Measurements from ENCODE around the gene AGBL3.
"Not testable (repeated sequence)": the region's sequence is repeated elsewhere in the genome, so short reads cannot be mapped to it uniquely, and the experiment has no call there.

The AGBL3 gene

DNA sequence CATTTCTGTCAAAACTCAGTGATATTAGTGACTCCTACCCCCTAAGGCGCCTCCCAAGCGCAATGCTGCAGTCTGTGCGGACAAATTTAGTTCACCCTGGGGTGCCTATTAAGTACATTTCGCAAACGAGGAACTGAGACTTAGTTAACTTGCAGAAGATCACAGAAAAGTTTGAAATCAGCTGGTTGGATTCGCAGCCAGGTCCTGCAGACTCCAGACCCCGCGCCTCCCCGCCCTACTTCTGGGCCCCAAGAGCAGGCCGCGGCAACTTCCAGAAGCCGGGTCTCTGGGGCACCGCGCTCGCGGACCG, 183.6 kb downstream of the AGBL3 start:
- Histone ChIP-seq H3K9ac (ENCODE audit: low read depth, low read length) (peak overlapping the region; percentile 99), H3K4me3 (ENCODE audit: low read length) (peak overlapping the region; percentile 99), H3K9me3 (ENCODE audit: insufficient read depth, low read depth, low read length) (no peaks in the 10 kb centered on the region), H3K27ac (ENCODE audit: low read depth, low read length) (peak overlapping the region; percentile 100), H3K4me1 (ENCODE audit: insufficient read depth, low read length) (peaks cover 6% of the 10 kb centered on the region), H3K27me3 (ENCODE audit: insufficient read depth, low read length) (no peaks in the 10 kb centered on the region), H3K36me3 (ENCODE audit: insufficient read depth, low read length) (peaks cover 39% of the 10 kb centered on the region)
- WGBS = 2% methylated on average over 17 of the region's 17 CpGs

DNA sequence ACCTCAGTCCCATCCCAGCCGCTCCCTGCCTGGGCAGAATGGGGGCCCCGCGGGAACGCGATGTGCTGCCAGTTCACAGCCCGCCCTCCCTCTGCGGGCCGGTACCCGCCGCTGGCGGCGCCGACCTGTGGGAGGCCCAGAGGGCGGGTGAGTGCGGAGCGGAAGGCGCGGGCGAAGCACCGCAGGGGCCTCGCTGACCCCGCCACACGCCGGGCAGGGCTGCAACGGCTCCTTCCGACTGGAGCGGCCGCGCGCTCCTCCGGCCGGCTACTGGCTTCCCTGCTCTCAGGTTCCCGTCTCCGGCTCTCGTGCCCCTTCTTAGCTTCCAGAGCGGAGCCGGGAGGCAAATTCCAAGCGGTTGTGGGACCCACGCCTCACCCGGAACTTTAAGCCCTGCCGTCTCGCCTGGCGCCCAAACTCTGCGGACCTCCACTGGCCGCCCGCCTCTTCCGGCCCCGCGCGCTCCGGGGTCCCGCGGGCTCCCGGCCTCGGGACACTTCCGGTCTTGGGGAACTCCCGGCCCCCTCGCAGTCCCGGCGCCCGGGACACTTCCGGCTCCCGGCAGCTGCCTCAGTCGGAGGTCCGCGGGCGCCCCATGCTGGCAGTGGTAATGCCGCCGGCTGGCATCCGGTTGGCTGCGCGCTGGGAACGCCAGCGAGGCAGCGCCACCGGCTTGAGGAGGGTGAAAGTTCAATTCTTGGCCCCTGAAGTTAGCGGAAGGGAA, 184.1 kb downstream of the AGBL3 start, which contains the start of gene CYREN:
CYREN (minus strand) TSS at position 434 of the 724 bp plus-strand sequence. CDS start 1,785 bp downstream, outside the sequence.
- WGBS = under 1% methylated on average over 77 of the region's 77 CpGs
- peak within 1 kb of the TSS; percentile 100 for H3K27ac ChIP-seq (ENCODE audit: low read depth, low read length)

DNA sequence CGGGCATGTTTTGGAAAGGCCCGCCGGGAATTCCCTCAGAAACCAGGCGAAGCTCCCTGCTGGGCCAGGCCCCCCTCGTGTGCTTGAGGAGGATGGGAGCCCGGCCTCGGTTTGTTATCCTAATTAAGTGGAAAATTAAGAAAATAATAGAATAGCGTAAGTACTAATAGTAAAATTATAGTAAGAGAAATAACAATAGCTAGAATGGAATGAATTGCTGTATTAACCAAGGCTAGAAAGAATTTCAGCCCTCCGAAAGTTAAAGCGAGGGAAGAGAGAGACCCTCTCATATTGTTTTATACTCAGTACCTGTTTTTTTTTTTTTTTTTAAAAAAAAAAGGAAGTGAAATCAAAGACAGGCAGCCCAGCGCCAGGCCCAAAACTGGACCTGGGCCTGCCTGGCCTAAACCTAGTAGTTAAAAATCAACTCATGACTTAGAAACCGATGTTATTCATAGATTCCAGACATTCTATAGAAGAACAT, 184.7 kb downstream of the AGBL3 start:
- WGBS = 19% methylated on average over 9 of the region's 12 CpGs
- Histone ChIP-seq H3K27ac (ENCODE audit: low read depth, low read length) (peak overlapping the region; percentile 100), H3K4me3 (ENCODE audit: low read length) (peak overlapping the region; percentile 99), H3K9ac (ENCODE audit: low read depth, low read length) (peak overlapping the region; percentile 99), H3K36me3 (ENCODE audit: insufficient read depth, low read length) (peaks cover 27% of the 10 kb centered on the region)
- H3K4me1 ChIP-seq (ENCODE audit: insufficient read depth, low read length); H3K9me3 ChIP-seq (ENCODE audit: insufficient read depth, low read depth, low read length); H3K27me3 ChIP-seq (ENCODE audit: insufficient read depth, low read length): not testable (repeated sequence)

More for the DNA sequence above, 184.1 kb downstream of the AGBL3 start, which contains the start of gene CYREN:
- peaks cover 33% of the 10 kb centered on the region for H3K36me3 ChIP-seq (ENCODE audit: insufficient read depth, low read length)
- peak within 1 kb of the TSS; percentile 99 for H3K4me3 ChIP-seq (ENCODE audit: low read length)
- no peaks in the 10 kb centered on the region for H3K9me3 ChIP-seq (ENCODE audit: insufficient read depth, low read depth, low read length)
- peaks cover 6% of the 10 kb centered on the region for H3K4me1 ChIP-seq (ENCODE audit: insufficient read depth, low read length)
- peak within 1 kb of the TSS; percentile 99 for H3K9ac ChIP-seq (ENCODE audit: low read depth, low read length)
- H3K27me3 ChIP-seq (ENCODE audit: insufficient read depth, low read length) = no peaks in the 10 kb centered on the region

DNA sequence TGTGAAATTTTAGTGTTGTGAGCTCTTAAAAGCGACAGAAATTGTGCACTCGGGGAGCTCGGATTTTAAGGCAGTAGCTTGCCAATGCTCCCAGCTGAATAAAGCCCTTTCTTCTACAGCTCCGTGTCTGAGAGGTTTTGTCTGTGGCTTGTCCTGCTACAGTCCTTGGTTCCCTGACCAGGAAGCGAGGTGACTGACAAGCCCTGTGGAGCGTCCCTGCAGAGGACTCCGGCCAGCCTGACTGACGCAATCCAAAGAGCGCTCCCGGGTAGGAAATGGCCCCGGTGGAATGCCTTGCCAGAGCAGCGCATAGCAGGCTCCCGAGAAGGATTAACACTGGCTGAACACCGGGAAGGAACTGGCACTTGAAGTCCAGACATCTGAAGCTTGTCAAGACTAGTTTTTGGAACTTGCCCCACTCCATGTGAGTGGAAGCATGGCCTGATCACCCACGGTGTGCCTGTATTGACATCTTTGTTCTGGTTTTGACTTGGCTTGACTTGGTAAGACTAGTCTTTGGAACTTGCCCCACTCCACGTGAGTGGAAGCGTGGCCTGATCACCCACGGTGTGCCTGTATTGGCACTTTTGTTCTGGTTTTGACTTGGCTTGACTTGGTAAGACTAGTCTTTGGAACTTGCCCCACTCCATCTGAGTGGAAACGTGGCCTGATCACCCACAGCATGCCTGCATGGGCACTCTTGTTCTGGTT, 185.4 kb downstream of the AGBL3 start:
- H3K9me3 ChIP-seq (ENCODE audit: insufficient read depth, low read depth, low read length); H3K4me1 ChIP-seq (ENCODE audit: insufficient read depth, low read length); H3K27me3 ChIP-seq (ENCODE audit: insufficient read depth, low read length); H3K4me3 ChIP-seq (ENCODE audit: low read length): not testable (repeated sequence)
- Histone ChIP-seq H3K27ac (ENCODE audit: low read depth, low read length) (peak overlapping the region; percentile 65; the same call in 1 of the 2 replicates), H3K36me3 (ENCODE audit: insufficient read depth, low read length) (peaks cover 20% of the 10 kb centered on the region), H3K9ac (ENCODE audit: low read depth, low read length) (0 out of 2 replicates have a peak overlapping the region, but pooled peaks have one; percentile 5)
- 85% methylated on average over 19 of the region's 19 CpGs for WGBS

DNA sequence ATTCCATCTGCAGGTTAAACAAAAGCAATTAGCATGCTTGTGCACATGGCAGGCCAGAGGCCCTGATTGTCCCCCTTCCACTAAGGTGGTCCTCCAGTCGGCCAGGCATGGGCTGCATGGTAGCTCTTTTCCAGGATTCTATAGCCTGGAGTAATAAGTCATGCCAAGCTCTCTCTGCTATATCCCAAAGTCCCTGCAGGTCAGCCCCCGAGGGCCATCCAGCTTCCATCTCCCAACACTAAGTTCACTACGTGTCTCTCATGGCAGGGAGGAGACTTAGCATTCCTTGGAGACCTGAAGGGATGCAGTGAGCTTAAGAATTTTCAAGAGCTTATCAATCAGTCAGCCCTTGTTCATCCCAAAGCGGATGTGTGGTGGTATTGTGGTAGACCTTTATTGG, 187.6 kb downstream of the AGBL3 start:
- peaks cover 20% of the 10 kb centered on the region for H3K4me1 ChIP-seq (ENCODE audit: insufficient read depth, low read length)
- H3K4me3 ChIP-seq (ENCODE audit: low read length); H3K27me3 ChIP-seq (ENCODE audit: insufficient read depth, low read length); H3K36me3 ChIP-seq (ENCODE audit: insufficient read depth, low read length); H3K9me3 ChIP-seq (ENCODE audit: insufficient read depth, low read depth, low read length); H3K27ac ChIP-seq (ENCODE audit: low read depth, low read length); H3K9ac ChIP-seq (ENCODE audit: low read depth, low read length): not testable (repeated sequence)
- WGBS = 82% methylated on average over 4 of the region's 4 CpGs

DNA sequence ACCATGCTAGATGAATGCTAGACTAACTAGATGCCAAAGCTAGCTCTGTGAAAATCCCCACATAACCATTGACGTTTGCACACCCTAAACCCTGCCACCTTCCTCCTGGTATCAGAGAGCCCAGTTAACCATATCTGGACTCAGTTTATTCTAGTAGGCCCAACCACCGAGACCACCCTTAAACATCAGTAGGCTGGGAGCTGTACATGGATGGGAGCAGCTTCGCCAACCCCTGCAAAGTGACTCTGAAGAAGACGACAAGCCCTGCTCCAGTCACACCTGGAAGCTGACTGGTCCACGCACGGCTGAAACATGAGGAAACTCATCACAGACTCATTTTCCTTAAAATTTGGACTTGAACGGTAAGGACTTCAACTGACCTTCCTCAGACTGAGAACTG, 188.6 kb downstream of the AGBL3 start:
- H3K27me3 ChIP-seq (ENCODE audit: insufficient read depth, low read length) = no peaks in the 10 kb centered on the region
- peaks cover under 1% of the 10 kb centered on the region for H3K9me3 ChIP-seq (ENCODE audit: insufficient read depth, low read depth, low read length)
- H3K4me1 ChIP-seq (ENCODE audit: insufficient read depth, low read length) = peaks cover 14% of the 10 kb centered on the region
- WGBS = 91% methylated on average over 7 of the region's 7 CpGs
- no peaks in the 10 kb centered on the region for H3K36me3 ChIP-seq (ENCODE audit: insufficient read depth, low read length)
- no peak overlapping the region for H3K9ac ChIP-seq (ENCODE audit: low read depth, low read length)
- H3K4me3 ChIP-seq (ENCODE audit: low read length) = no peak overlapping the region
- no peak overlapping the region for H3K27ac ChIP-seq (ENCODE audit: low read depth, low read length)

DNA sequence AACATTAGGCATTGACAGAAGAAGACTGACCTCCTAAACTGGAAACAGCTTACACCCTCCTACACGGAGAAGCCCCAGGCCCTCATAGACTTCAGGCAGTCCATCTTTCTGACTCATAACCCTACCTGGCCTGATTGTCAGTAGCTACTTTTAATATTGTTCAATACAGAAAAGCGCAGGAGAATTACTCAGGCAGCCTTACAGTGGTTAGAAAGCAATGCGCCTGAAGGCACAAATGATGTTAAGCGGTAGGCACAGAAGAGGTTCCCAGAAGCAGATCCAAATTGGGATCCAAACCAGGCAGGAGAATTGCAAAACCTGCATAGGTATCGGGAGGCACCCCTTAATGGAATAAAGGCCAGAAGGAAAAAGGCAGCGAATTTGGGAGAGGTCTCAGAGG, 189.6 kb downstream of the AGBL3 start:
- WGBS = 93% methylated on average over 6 of the region's 6 CpGs
- no peak overlapping the region for H3K27ac ChIP-seq (ENCODE audit: low read depth, low read length)

DNA sequence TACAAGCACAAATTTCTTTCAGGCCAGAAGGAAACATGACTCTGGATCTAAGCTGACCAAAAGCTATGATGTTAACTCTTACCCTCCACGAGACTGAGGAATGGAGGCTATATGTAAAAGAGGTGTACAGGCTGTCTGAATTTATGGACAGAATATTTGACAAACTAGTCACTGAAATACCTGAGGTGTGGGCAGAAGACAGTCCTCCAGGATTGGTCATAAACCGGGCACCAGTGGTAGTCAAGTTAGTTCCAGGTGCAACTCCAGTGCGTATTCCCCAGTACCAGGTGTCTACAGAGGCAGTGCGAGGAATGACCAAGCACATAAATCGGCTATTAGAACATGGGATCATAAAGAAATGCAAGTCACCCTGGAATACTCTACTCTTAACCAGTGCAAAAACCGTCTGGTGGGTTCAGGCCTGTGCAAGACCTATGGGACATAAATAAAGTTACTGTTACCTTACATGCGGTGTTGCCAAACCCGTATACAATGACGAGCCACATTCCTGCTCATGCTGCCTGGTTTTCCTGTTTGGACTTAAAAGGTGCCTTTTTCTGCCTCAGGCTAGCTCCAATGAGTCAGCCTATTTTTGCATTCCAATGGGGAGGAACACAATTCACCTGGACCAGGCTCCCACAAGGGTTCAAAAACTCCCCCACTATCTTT, 190.9 kb downstream of the AGBL3 start:
- Histone ChIP-seq H3K27ac (ENCODE audit: low read depth, low read length) (peak overlapping the region; percentile 38), H3K9ac (ENCODE audit: low read depth, low read length) (peak overlapping the region; percentile 18; the same call in 1 of the 2 replicates), H3K27me3 (ENCODE audit: insufficient read depth, low read length) (no peaks in the 10 kb centered on the region), H3K4me3 (ENCODE audit: low read length) (no peak overlapping the region), H3K4me1 (ENCODE audit: insufficient read depth, low read length) (peaks cover 14% of the 10 kb centered on the region), H3K9me3 (ENCODE audit: insufficient read depth, low read depth, low read length) (peaks cover 21% of the 10 kb centered on the region), H3K36me3 (ENCODE audit: insufficient read depth, low read length) (no peaks in the 10 kb centered on the region; the same call in 1 of the 2 replicates)
- WGBS = 89% methylated on average over 9 of the region's 9 CpGs

More for the DNA sequence above, 189.6 kb downstream of the AGBL3 start:
- no peak overlapping the region for H3K9ac ChIP-seq (ENCODE audit: low read depth, low read length)
- peaks cover 14% of the 10 kb centered on the region for H3K4me1 ChIP-seq (ENCODE audit: insufficient read depth, low read length)
- no peaks in the 10 kb centered on the region for H3K27me3 ChIP-seq (ENCODE audit: insufficient read depth, low read length)
- H3K36me3 ChIP-seq (ENCODE audit: insufficient read depth, low read length) = no peaks in the 10 kb centered on the region
- peaks cover 10% of the 10 kb centered on the region for H3K9me3 ChIP-seq (ENCODE audit: insufficient read depth, low read depth, low read length)
- H3K4me3 ChIP-seq (ENCODE audit: low read length) = no peak overlapping the region

DNA sequence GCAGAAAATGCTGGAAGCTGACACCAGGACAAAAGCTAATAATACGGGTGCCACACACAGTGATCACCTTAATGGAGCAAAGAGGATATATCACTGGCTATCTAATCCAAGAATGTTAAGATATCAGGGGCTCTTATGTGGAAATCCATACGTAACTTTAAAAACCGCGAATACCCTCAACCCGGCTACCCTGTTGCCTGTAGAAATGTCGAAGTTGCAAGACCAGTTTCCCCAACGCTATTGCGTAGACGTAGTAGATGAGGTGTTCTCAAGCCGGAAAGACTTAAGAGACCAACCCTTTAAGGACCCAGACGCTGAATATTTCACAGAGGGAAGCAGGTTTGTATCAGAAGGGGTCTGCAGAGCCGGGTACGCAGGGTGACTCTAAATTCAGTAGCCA, 192.1 kb downstream of the AGBL3 start:
- no peak overlapping the region for H3K4me3 ChIP-seq (ENCODE audit: low read length)
- no peaks in the 10 kb centered on the region; the same call in 1 of the 2 replicates for H3K36me3 ChIP-seq (ENCODE audit: insufficient read depth, low read length)
- H3K27me3 ChIP-seq (ENCODE audit: insufficient read depth, low read length) = no peaks in the 10 kb centered on the region
- no peak overlapping the region for H3K9ac ChIP-seq (ENCODE audit: low read depth, low read length)
- peaks cover 14% of the 10 kb centered on the region for H3K4me1 ChIP-seq (ENCODE audit: insufficient read depth, low read length)
- H3K27ac ChIP-seq (ENCODE audit: low read depth, low read length) = no peak overlapping the region
- 88% methylated on average over 13 of the region's 13 CpGs for WGBS
- H3K9me3 ChIP-seq (ENCODE audit: insufficient read depth, low read depth, low read length) = peaks cover 28% of the 10 kb centered on the region

DNA sequence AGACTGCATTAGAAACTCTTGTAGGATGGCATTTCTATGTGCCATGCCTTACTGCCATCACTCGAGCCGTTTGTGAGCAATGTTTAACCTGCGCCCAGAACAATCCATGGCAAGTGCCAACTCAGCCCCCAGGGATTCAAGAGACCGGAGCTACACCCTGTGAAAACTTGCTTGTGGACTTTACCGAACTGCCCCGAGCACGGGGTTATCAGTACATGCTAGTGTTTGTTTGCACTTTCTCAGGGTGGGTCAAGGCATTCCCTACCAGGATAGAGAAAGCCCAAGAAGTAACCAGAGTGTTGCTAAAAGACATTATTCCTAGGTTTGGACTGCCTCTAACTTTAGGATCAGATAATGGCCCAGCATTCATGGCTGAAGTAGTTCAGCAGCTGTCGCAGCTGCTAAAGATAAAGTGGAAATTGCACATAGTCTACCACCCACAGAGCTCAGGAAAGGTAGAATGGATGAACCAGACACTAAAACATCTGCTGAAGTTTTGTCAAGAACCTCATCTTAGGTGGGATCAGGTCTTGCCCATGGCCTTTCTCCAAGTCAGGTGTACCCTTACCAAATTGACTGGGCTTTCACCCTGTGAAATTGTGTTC, 193.1 kb downstream of the AGBL3 start:
- H3K27me3 ChIP-seq (ENCODE audit: insufficient read depth, low read length) = no peaks in the 10 kb centered on the region
- H3K9me3 ChIP-seq (ENCODE audit: insufficient read depth, low read depth, low read length) = peaks cover 28% of the 10 kb centered on the region
- H3K4me1 ChIP-seq (ENCODE audit: insufficient read depth, low read length) = peaks cover 14% of the 10 kb centered on the region
- no peak overlapping the region for H3K4me3 ChIP-seq (ENCODE audit: low read length)
- H3K27ac ChIP-seq (ENCODE audit: low read depth, low read length) = no peak overlapping the region
- no peaks in the 10 kb centered on the region; the same call in 1 of the 2 replicates for H3K36me3 ChIP-seq (ENCODE audit: insufficient read depth, low read length)
- no peak overlapping the region for H3K9ac ChIP-seq (ENCODE audit: low read depth, low read length)
- 97% methylated on average over 8 of the region's 8 CpGs for WGBS
